ENCODE measurements around the gene OSBP2. TPM values are rescaled to one million over a fixed set of nuclear protein-coding genes. Genes with fewer than 3 reads are reported as not detected.

Gene OSBP2
- total and polyA plus RNA-seq, 2 experiments from 2014 or later, result 2.1 to 2.9 TPM

- Histone ChIP-seq H3K4me2 (no peak overlapping the region), H3K4me1 (ENCODE audit: insufficient read depth) (0 out of 2 replicates have a peak, but pooled peaks cover 3% of the 10 kb centered on the region), H3K9me2 (ENCODE audit: insufficient read depth) (no peaks in the 10 kb centered on the region), H3F3A (replicated peaks; ENCODE audit: low read depth) (no peaks in the 10 kb centered on the region), H3K27ac (ENCODE audit: low read depth) (no peak overlapping the region), H2AFZ (no peak overlapping the region), H3K79me2 (replicated peaks; ENCODE audit: insufficient read depth) (no peaks in the 10 kb centered on the region), H4K20me1 (replicated peaks; ENCODE audit: insufficient read depth) (no peaks in the 10 kb centered on the region), H3K36me3 (ENCODE audit: insufficient read depth) (no peaks in the 10 kb centered on the region), H3K4me3 (no peak overlapping the region), H3K27me3 (ENCODE audit: insufficient read depth) (no peaks in the 10 kb centered on the region)
- DNase-seq (ENCODE audit: low spot score), result no peak
- H3K4me1 Mint-ChIP-seq, result 0 out of 3 replicates have a peak, but pooled peaks cover 2% of the 10 kb centered on the region
- H3K36me3 Mint-ChIP-seq (ENCODE audit: low read depth), result no peaks in the 10 kb centered on the region
- no peaks in the 10 kb centered on the region for H3K9me3 Mint-ChIP-seq
- TF ChIP-seq, protein P1, sequence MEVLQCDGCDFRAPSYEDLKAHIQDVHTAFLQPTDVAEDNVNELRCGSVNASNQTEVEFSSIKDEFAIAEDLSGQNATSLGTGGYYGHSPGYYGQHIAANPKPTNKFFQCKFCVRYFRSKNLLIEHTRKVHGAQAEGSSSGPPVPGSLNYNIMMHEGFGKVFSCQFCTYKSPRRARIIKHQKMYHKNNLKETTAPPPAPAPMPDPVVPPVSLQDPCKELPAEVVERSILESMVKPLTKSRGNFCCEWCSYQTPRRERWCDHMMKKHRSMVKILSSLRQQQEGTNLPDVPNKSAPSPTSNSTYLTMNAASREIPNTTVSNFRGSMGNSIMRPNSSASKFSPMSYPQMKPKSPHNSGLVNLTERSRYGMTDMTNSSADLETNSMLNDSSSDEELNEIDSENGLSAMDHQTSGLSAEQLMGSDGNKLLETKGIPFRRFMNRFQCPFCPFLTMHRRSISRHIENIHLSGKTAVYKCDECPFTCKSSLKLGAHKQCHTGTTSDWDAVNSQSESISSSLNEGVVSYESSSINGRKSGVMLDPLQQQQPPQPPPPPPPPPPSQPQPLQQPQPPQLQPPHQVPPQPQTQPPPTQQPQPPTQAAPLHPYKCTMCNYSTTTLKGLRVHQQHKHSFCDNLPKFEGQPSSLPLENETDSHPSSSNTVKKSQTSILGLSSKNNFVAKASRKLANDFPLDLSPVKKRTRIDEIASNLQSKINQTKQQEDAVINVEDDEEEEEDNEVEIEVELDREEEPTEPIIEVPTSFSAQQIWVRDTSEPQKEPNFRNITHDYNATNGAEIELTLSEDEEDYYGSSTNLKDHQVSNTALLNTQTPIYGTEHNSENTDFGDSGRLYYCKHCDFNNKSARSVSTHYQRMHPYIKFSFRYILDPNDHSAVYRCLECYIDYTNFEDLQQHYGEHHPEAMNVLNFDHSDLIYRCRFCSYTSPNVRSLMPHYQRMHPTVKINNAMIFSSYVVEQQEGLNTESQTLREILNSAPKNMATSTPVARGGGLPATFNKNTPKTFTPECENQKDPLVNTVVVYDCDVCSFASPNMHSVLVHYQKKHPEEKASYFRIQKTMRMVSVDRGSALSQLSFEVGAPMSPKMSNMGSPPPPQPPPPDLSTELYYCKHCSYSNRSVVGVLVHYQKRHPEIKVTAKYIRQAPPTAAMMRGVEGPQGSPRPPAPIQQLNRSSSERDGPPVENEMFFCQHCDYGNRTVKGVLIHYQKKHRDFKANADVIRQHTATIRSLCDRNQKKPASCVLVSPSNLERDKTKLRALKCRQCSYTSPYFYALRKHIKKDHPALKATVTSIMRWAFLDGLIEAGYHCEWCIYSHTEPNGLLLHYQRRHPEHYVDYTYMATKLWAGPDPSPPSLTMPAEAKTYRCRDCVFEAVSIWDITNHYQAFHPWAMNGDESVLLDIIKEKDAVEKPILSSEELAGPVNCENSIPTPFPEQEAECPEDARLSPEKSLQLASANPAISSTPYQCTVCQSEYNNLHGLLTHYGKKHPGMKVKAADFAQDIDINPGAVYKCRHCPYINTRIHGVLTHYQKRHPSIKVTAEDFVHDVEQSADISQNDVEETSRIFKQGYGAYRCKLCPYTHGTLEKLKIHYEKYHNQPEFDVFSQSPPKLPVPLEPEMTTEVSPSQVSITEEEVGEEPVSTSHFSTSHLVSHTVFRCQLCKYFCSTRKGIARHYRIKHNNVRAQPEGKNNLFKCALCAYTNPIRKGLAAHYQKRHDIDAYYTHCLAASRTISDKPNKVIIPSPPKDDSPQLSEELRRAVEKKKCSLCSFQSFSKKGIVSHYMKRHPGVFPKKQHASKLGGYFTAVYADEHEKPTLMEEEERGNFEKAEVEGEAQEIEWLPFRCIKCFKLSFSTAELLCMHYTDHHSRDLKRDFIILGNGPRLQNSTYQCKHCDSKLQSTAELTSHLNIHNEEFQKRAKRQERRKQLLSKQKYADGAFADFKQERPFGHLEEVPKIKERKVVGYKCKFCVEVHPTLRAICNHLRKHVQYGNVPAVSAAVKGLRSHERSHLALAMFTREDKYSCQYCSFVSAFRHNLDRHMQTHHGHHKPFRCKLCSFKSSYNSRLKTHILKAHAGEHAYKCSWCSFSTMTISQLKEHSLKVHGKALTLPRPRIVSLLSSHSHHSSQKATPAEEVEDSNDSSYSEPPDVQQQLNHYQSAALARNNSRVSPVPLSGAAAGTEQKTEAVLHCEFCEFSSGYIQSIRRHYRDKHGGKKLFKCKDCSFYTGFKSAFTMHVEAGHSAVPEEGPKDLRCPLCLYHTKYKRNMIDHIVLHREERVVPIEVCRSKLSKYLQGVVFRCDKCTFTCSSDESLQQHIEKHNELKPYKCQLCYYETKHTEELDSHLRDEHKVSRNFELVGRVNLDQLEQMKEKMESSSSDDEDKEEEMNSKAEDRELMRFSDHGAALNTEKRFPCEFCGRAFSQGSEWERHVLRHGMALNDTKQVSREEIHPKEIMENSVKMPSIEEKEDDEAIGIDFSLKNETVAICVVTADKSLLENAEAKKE (CRISPR knock-in tag; IDR thresholded peaks at IDR 0.05), result no peak
- no peak for TF ChIP-seq CREB1 (CRISPR knock-in tag; IDR thresholded peaks at IDR 0.05; ENCODE audit: low read depth)
- TF ChIP-seq, protein P2, sequence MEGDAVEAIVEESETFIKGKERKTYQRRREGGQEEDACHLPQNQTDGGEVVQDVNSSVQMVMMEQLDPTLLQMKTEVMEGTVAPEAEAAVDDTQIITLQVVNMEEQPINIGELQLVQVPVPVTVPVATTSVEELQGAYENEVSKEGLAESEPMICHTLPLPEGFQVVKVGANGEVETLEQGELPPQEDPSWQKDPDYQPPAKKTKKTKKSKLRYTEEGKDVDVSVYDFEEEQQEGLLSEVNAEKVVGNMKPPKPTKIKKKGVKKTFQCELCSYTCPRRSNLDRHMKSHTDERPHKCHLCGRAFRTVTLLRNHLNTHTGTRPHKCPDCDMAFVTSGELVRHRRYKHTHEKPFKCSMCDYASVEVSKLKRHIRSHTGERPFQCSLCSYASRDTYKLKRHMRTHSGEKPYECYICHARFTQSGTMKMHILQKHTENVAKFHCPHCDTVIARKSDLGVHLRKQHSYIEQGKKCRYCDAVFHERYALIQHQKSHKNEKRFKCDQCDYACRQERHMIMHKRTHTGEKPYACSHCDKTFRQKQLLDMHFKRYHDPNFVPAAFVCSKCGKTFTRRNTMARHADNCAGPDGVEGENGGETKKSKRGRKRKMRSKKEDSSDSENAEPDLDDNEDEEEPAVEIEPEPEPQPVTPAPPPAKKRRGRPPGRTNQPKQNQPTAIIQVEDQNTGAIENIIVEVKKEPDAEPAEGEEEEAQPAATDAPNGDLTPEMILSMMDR (conservative IDR thresholded peaks at IDR 0.05; ENCODE audit: low read depth in 2 of 2), result no peak
- no peak for TF ChIP-seq EZH2phosphoT487 (IDR thresholded peaks at IDR 0.05; ENCODE audit: unreplicated experiment)
- TF ChIP-seq ETS1 (IDR thresholded peaks at IDR 0.05), result no peak
- no peak for ATAC-seq
- H3K27me3 Mint-ChIP-seq (ENCODE audit: insufficient read depth, low read depth, poor library complexity), result peaks cover 6% of the 10 kb centered on the region
- no peak overlapping the region for H3K4me3 Mint-ChIP-seq
- H3K27ac Mint-ChIP-seq, result no peak overlapping the region
Measured at GRCh38 chr22:30861131-30861530, 166.5 kb downstream of the OSBP2 start.
